Cardiac fibroblast (primary cell): ENCODE measurements around the gene SPOCK2.
A peak's percentile ranks its signal among the peaks of the same experiment; 100 is the strongest.

Experiments used
- DNase-seq, 2 donors: peaks; one replicate each; pipeline versions ENCODE4 v3.0.0 to v3.0.0-alpha.2; 2010; ENCODE audit warnings: low read depth in 2 of 2
- H3K4me3 ChIP-seq, 2 donors: replicated peaks in 1 of 2; 1 replicate in 1 of 2; 2 replicates in 1 of 2; pipeline ENCODE4 v1.5.1; 2011; ENCODE audit warnings: low read depth in 2 of 2, low read length in 2 of 2, mild to moderate bottlenecking in 2 of 2, moderate library complexity in 1 of 2
- TF ChIP-seq, protein P1 (sequence below): IDR thresholded peaks from one replicate; pipeline ENCODE4 v1.5.1; 2011; ENCODE audit warnings: low read depth, mild to moderate bottlenecking, low read length, inconsistent platforms

SPOCK2 gene

DNA sequence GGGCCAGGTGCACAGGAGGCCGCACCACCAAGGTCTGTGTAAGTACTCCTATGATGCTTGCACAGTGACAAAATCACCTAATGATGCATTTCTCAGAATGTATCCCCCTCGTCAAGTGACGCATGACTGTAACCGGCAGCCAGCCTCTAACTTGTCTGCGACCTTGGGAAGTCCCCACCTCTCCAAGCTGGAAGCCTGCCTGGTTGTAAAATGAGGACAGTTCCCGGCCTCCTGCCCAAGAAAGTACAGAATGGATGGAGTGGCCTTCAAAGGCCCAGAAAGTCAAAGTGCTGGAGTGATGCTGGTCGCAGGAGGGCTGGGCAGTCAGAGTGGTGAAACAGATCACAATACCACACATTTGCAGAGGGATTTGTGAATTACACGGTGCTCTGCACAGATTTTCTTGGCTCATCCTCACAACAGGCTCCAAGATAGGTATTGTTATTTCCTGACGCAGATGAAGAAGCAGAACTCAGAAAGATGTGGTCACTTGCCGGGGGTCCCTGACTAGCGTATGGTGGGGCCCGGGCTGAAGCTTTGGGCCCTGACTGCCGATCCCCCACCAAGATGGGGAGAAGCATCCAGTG is 22.8 kb downstream of the SPOCK2 start:
- H3K4me3 ChIP-seq, result no peak overlapping the region
- DNase-seq, result no peak
- TF ChIP-seq, protein P1, sequence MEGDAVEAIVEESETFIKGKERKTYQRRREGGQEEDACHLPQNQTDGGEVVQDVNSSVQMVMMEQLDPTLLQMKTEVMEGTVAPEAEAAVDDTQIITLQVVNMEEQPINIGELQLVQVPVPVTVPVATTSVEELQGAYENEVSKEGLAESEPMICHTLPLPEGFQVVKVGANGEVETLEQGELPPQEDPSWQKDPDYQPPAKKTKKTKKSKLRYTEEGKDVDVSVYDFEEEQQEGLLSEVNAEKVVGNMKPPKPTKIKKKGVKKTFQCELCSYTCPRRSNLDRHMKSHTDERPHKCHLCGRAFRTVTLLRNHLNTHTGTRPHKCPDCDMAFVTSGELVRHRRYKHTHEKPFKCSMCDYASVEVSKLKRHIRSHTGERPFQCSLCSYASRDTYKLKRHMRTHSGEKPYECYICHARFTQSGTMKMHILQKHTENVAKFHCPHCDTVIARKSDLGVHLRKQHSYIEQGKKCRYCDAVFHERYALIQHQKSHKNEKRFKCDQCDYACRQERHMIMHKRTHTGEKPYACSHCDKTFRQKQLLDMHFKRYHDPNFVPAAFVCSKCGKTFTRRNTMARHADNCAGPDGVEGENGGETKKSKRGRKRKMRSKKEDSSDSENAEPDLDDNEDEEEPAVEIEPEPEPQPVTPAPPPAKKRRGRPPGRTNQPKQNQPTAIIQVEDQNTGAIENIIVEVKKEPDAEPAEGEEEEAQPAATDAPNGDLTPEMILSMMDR, result no peak

DNA sequence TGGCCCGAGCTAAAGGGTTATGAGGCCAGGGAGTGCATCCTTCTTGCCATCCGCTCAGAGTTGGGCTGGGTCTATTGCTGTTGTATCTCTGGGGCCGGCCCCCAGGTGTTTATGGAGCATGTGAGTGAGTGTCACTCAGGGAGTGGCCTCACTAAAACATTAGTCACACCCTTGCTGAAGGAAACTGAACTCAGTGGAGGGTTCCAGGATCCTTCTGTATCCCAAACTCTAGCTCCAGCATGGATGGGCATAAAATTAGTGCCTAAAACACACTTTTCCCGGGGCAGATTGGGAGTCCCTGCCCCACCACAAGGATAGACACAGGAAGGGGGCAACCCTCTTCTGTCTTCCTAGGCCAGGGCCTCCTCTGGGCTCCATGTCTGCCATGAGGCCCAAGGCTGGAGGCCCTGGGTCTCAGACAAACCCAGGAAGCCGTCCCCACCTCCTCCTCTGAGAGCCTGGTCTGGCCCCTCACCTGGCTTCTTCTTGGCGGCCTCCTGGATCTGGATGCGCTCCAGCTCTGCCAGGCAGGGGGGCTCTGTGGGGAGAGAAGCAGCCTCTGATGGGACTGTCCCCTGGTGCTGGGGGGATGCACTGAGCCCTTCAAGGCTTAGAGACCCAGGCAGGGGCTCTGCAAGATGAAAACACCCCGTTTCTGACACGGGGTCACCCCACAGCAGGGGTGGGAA is 24.5 kb downstream of the SPOCK2 start:
- no peak for DNase-seq
- no peak overlapping the region for H3K4me3 ChIP-seq
- TF ChIP-seq, protein P1, result no peak

DNA sequence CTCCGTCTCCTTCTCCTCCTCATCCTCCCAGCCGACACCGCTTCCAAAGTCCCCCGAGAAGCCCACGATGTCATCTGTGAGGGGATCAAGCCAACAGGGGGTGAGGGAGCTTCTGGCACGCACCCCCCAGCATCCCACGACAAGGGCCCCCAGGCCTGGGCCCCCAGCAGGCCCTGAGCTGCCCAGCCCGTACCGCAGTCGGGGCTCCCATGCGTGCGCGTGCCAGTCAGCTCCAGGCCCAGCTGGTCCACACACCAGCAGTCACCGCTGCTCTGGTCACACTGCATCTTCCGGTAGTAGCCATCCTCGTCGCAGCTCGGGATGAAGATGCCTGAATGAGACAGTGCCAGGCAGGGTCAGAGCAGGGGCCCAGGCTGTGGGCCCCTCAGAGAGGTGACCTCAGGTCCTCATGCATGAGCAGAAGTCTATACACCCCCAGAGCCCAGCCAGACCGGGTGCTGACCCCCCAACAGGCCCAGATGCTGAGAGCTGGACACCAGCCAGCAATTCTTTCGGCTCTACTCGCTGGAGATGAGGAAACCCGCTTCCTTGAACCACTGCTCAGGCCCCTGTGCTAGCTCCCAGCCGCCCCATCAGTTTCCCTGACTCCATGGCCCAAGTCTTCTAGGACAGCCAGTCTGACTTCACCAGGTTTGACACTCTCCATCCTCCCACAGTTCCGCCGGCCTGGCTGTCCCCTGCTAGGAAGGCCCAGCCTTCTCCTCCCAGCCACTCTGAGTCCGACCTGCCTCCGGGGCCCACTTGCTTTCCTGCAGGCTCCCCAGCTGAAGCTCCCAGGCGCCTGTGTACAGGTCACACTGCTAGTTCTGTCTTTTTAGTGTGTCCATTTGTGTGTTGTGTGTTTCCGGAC is 25.3 kb downstream of the SPOCK2 start:
- H3K4me3 ChIP-seq, result no peak overlapping the region
- DNase-seq, result no peak
- TF ChIP-seq, protein P1, result no peak

DNA sequence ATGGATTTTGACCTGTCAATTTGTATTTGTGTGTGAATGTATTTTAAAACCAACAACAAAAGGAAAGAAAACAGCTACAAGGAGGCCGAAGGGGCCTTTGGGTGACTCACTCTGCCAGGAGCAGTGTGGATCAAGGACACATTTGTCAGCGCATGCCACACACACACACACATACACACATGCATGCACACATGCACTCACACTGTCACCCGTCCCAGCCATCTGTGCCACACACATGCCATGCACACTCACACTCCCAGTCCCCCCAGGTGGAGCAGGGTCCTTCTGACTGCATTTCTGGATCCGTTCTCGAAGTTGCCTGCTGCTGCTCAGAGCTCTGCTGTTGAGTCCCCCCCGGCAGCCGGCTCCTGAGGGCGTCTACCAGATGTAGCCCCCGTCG is 26.0 kb downstream of the SPOCK2 start:
- peak in 1 of 2 donors; percentile 7 for DNase-seq

DNA sequence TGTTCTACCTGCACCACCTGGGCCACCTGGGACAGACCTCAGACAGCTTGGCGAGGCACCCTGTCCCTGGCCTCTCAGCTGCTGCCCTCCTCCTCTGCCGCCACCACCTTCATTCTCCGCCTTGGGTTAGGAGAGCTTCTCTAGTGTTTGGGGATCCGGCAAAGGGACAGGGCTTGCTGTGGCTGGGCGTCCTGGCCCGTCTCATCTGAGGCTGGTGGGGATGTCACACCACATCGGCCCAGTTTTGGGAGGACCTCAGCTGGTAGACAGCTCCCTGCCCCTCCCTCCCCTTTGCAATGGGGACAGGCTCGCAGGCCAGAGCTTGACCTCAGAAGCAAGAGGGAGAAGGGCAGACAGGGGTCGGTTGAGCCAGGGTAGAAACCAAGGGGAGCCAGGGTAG is 26.4 kb downstream of the SPOCK2 start:
- TF ChIP-seq, protein P1, result no peak
- no peak overlapping the region for H3K4me3 ChIP-seq
- no peak for DNase-seq

More for the DNA sequence above, 26.0 kb downstream of the SPOCK2 start:
- H3K4me3 ChIP-seq, result no peak overlapping the region
- TF ChIP-seq, protein P1, result no peak

DNA sequence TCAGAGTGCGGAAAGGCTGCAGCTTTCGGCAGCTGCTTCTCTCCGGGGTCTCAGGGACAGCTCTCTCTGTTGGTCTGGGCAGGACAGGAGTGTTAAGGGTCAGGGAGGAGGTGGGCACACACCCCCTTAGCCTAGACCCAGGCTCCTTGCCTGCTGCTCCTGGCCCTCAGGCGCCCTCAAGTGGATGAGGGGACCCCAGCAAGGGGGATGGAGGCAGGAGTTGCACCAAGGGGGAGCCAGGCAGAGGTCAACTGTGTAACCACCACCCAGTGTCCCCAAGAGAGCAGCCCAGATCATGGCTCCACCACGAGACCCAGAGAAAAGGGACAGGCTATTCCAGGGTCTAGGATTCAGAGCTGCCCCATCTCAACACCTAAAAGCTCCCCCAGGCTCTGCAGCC is 26.9 kb downstream of the SPOCK2 start:
- TF ChIP-seq, protein P1, result peak; percentile 21
- no peak for DNase-seq
- no peak overlapping the region for H3K4me3 ChIP-seq
